NCI-H1105 treated with DMSO at 0.1 percent for 48 hours (cell line): Measurements from ENCODE around the gene TPCN1.

Experiments
- DNase-seq: peaks from one replicate; lab custom pipeline; 2025; lab: John Stamatoyannopoulos, UW

Gene TPCN1

DNA sequence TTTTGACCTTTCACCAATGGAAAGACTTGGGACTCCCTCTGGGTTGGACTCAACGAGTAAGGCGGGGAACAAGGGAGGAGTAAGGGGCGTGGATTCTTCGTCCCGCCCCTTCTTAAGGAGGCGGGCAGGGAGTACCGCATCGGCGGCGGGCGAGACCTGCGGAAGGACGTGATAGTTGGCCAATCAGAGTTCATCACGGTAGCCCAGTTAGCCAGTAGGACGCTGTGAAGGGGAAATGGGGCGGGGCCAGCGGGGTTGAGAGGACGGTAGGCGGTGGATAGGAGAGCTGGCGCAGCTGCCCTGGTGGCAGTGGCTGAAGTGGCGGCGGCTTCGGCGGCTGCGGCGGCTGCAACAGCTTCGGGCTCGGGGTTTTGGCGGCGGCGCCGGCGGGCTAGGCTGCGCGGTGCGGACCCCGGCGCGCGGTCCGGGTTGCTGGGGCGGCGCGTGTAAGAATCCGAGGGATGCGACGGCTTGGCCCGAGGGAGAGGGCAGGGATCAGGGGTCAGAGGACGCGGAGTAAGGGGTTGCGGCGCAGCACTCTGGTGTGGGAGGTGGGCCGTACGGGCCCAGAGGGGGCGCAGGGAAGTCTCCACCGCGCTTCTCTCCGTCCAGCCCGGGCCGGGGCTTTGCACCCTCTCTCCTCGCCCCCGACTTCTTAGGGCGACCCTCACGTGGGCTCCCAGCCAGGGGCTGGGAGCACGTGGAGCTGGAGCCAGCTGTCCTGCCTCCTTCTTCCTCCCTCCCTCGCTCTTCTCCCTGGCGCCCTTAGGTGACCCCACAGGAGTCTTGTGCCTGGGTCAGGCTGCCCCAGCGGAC is at the start of gene TPCN1:
Gene TPCN1 (plus strand): TSS at position 284 of the 816 bp plus-strand sequence. CDS start 5,389 bp downstream, outside the sequence.
- peak; percentile 100 for DNase-seq

DNA sequence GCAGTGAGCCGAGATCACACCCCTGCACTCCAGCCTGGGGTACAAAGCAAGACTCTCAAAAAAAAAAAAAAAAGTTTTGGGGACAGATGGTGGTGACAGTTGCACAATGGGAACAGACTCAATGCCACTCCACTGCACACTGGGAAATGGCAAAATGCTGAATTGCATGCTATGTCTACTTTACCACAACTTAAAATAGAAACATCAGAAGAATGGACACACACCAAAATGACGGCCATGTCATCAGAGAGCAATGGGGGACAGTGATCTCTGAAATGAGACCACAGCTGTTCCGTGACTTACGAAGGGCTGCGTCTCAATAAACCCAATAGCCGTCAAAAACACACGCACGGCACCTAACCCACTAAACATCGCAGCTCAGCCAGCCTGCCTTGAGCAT is 49.7 kb upstream of the TPCN1 start:
- no peak for DNase-seq

DNA sequence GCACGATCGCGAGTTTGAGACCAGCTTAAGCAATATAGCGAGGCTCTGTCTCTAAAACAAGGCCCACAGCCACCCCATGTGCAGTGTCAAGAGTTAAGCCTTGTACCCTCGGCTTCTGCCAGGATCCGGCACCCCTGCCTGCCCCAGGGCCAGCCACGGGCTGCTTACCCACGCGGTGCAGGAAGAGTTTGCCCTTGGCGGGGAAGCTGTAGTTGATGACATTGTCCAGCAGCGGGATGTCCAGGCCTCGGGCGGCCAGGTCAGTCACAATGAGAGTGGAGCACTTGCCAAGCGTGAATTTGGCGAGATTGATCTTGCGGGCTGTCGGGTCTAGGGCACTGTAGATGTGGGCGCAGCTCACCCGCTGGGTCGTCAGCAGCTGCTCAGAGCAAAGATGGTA is 49.1 kb upstream of the TPCN1 start:
- DNase-seq, result no peak

DNA sequence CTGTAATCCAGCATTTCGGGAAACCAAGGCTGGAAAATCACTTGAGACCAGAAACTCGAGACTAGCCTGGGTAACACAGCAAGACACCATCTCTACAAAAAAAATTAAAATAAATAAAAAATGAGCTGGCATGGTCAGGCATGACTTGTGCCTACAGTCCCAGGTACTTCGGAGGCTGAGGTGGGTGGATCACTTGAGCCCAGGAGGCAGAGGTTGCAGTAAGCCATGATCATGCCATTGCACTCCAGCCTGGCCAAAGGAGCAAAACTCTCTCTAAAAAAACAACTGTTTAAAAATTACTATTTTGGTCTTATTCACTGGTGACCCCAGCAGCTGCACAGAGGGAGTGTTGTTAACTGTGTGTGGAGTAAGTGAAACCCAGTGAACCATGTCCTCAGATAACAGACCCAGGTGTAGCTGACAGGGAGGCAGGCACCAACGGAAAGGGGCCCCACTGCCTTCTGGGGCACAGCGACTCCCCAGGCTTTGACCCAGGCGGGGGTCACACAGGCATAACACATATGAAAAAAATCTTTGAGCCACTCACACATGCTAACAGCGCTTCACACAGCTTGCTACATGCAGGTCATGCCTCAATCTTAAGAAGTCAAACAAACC is 48.1 kb upstream of the TPCN1 start:
- DNase-seq, result no peak

GRCh38 chr12:113174461-113175384 is 46.5 kb upstream of the TPCN1 start:
- DNase-seq, result peak; percentile 27

GRCh38 chr12:113179023-113179422 is 42.2 kb upstream of the TPCN1 start:
- DNase-seq, result no peak

- no peak for DNase-seq
These were observed 40.9 kb upstream of the TPCN1 start for GRCh38 chr12:113180333-113180732.

- no peak for DNase-seq
These were observed 39.3 kb upstream of the TPCN1 start for GRCh38 chr12:113181975-113182374.

- DNase-seq, result no peak
These were observed 38.2 kb upstream of the TPCN1 start for GRCh38 chr12:113183030-113183589.

GRCh38 chr12:113184098-113184899 is 37.0 kb upstream of the TPCN1 start:
- no peak for DNase-seq

DNA sequence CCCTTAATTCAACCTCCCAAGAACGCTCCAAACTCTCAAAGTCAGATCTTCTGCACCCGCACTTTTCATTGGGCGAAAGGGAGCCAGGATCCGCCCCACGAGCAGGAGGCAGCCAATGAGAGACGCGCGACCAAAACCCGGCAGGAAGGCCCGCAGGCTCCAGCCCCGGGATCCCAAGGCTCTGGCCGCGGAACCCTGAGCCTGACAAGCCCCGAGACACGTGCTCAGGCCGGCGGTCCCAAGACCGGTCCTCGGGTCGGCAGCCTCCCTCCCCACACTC is 36.4 kb upstream of the TPCN1 start:
- peak; percentile 78 for DNase-seq

DNA sequence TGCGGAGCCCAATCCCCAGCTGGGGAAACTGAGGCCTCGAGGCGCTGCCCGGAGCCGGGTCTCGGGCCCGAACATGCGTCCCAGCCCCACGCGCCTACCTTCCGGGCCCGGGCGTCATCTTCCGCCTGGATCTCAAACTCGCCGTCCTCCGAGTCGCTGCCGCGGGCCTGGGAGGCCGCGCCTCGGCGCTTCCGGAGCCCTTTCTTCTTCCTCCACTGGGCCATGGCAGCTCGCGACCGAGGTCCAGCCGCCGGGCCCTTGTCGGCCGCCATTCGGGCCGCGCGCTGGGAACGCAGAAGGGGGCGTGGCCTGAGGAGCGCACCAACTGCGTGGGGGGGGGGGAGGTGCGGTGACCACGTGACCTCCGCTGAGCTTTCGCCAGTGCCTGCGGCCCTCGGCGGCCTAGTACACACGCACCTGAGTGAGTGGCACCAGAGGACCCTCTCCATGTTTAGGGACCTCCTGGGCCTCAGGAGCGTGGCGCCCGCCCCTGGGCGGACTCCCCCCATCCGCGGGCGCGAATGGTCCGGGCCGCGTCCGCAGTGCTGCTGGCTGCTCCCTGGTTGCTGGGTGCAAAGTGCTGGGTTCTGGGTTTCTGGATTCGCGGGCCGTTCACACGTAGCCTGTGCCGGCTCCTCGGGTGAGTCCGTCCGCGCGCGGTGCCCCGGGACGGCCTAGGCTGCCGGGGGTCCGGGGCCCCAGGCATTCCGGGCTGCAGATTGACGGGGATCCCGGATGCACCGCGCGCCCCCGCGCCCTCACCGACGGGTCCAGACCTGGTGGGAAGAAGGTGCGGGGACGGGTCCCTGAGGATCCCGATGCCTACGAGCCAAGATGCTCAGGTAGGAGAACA is 35.9 kb upstream of the TPCN1 start, which contains the start of the genes DDX54 and RITA1:
Gene DDX54 (minus strand): TSS at position 299 of the 853 bp plus-strand sequence. CDS start 27 bp downstream, at position 272.
Gene RITA1 (plus strand): TSS at position 542 of the 853 bp plus-strand sequence. CDS start 1,026 bp downstream, outside the sequence.
- peak; percentile 92 for DNase-seq

DNA sequence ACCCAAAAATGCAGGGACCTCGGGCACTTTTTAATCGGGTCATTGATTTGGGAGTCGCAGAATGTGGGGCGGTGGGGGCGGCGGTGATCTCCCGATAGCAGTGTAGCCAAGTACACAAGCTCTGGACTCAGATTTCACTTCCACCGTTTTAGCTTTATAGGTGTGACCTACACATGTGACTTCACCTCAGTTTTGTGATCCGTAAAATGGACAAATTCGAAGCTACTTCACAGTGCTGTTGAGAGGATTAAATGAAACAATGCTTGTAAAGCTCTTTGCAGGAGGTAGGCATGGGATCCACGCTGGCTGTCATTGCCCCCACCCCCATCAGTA is 35.3 kb upstream of the TPCN1 start:
- peak; percentile 26 for DNase-seq

DNA sequence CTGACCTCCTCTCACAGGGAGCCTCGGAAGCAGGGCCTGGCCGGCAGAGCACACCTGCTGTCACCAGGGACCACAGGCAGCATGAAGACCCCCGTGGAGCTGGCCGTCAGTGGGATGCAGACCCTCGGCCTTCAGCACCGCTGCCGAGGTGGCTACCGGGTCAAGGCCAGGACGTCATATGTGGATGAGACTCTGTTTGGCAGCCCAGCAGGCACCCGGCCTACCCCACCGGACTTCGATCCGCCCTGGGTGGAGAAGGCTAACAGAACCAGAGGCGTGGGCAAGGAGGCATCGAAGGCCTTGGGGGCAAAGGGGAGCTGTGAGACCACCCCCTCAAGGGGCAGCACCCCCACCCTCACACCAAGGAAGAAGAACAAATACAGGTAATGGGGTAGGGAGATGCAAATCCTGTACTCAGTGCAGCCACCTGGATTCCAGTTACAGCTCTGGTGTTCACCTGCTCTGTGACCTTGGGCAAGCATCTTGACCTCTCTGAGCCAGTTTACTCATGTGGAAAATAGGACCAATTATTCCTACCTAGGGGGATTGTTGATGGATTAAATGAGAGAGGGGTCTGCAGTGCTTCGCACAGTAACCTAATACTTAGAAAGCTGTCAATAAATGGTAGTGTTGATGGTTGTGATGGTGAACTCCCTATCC is 34.5 kb upstream of the TPCN1 start:
- no peak for DNase-seq

DNA sequence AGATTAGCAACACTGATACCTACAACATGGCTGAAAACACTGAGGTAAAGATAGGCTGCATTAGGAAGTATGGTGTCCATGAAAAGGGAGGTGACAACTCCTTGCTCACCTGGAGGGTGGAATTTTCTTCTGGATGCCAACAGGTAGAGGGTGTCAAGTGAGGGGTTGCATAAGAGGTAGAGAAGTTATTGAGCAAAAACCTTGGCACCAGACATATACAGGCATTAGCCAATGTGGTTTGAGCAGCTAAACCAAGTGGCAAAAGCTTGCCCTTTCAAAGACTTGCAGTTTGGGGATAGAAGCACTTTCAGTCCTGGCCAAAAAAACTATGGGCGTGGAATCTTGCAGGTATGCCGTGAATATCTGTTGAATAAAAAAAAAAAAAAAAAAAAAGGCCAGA is 31.9 kb upstream of the TPCN1 start:
- DNase-seq, result no peak

DNA sequence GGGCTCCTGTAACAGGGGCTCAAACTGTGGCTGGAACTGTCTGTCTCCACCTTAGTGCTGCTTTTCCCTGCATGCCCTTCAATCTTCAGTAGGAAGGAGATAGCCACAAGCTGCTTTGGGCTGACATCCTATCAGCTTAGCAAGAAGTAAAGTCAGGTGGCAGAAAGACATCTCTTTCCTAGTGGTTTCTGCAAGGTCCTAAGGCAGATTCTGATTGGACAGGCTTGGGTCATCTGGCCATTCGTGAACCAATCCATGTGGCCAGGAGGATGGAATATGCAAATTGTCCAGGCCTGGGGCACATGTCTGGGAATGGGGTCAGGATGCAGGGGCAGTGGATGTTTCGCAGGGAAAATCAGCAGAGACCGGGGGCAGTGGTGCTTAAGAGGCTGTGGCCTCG is 30.5 kb upstream of the TPCN1 start:
- DNase-seq, result no peak

- DNase-seq, result no peak
These were observed 30.0 kb upstream of the TPCN1 start for GRCh38 chr12:113191227-113191626.

GRCh38 chr12:113194971-113195391 is 26.3 kb upstream of the TPCN1 start:
- no peak for DNase-seq

DNA sequence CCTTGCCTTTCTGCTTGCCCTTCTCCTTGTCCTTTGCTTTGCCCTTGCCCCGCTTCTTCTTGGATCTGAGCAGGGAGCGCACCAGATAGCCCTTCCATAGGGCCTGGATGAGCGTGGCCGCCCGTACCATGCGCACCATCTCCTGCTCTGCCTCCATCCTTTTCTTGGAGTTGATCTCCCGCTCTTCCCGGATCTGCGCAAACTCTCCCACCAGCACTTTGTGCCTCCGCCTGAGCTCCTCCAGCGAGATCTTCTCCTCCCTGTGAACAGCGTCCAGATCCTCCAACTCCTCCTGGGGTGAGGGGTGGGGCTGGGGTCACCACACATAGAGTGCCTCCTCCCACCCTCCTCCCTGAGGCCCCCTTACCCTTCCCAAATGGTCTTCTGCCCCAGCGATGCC is 25.7 kb upstream of the TPCN1 start:
- DNase-seq, result no peak

DNA sequence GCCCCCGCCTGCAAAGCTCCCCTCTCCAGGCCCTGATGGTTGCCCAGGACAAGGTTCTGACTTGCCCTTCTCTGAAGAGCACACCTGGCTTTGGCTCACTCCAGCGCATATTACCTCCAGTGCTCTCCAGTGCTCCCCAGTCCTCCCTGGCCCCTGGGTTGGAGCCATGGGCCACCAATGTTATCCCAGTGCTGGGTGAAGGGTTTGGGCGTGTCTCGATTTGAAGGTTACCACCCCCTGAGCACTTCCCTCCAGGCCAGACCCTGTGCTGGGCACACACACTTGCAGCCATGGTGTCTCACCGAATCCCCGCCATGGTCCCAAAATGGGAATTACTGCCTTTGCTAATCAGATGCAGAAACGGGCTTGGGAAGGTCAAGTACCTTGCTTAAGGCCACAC is 24.7 kb upstream of the TPCN1 start:
- no peak for DNase-seq
